ENCODE data around the gene YARS2.
A peak's percentile ranks its signal among the peaks of the same experiment; 100 is the strongest.

YARS2 gene

GRCh38 chr12:32755654-32756475 lies at the start of gene YARS2:
Gene YARS2 (minus strand): TSS chr12:32755897. CDS start chr12:32755874, 23 bp downstream.
- peak; percentile 93 for DNase-seq

GRCh38 chr12:32804301-32804700 lies 48.6 kb upstream of the YARS2 start:
- DNase-seq: no peak

- no peak for DNase-seq
Observed at GRCh38 chr12:32801269-32801980, 45.7 kb upstream of the YARS2 start.

- DNase-seq: no peak
Observed at GRCh38 chr12:32794281-32794680, 38.6 kb upstream of the YARS2 start.

GRCh38 chr12:32789916-32790315 lies 34.2 kb upstream of the YARS2 start:
- no peak for DNase-seq

- DNase-seq: no peak
Observed at GRCh38 chr12:32789446-32789845, 33.7 kb upstream of the YARS2 start.

GRCh38 chr12:32788405-32788804 lies 32.7 kb upstream of the YARS2 start:
- no peak for DNase-seq

- no peak for DNase-seq
Observed at GRCh38 chr12:32785557-32785956, 29.9 kb upstream of the YARS2 start.

GRCh38 chr12:32783029-32783428 lies 27.3 kb upstream of the YARS2 start:
- DNase-seq: no peak

GRCh38 chr12:32780071-32780470 lies 24.4 kb upstream of the YARS2 start:
- no peak for DNase-seq

- no peak for DNase-seq
Observed at GRCh38 chr12:32777691-32778175, 22.0 kb upstream of the YARS2 start.

GRCh38 chr12:32777159-32777558 lies 21.5 kb upstream of the YARS2 start:
- DNase-seq: no peak

- DNase-seq: no peak
Observed at GRCh38 chr12:32776258-32776657, 20.6 kb upstream of the YARS2 start.

- DNase-seq: no peak
Observed at GRCh38 chr12:32773691-32774090, 18.0 kb upstream of the YARS2 start.

GRCh38 chr12:32770141-32770540 lies 14.4 kb upstream of the YARS2 start:
- no peak for DNase-seq

GRCh38 chr12:32768518-32768917 lies 12.8 kb upstream of the YARS2 start:
- DNase-seq: no peak

GRCh38 chr12:32765906-32766305 lies 10.2 kb upstream of the YARS2 start:
- no peak for DNase-seq

- DNase-seq: no peak
Observed at GRCh38 chr12:32761716-32762115, 6.0 kb upstream of the YARS2 start.

GRCh38 chr12:32757157-32757556 lies 1.5 kb upstream of the YARS2 start:
- DNase-seq: no peak

- no peak for DNase-seq
Observed at GRCh38 chr12:32756476-32757066, 874 bp upstream of the YARS2 start.

- peak; percentile 70 for DNase-seq
Observed at GRCh38 chr12:32755051-32755653, 545 bp downstream of the YARS2 start.

- DNase-seq: no peak
Observed at GRCh38 chr12:32754111-32754510, 1.6 kb downstream of the YARS2 start.

GRCh38 chr12:32753605-32754004 lies 2.1 kb downstream of the YARS2 start:
- DNase-seq: no peak
